NT2/D1 (cell line): Measurements from ENCODE around the gene LRRN1.

Experiments used
- SUZ12 ChIP-seq: IDR thresholded peaks from 2 replicates; pipeline ENCODE4 v1.6.1; 2011; ENCODE audit not compliant: insufficient read length, insufficient read depth; ENCODE audit errors: extremely low read depth
- YY1 ChIP-seq: IDR thresholded peaks from 2 replicates; pipeline ENCODE4 v1.6.1; 2011; ENCODE audit not compliant: insufficient read length, insufficient read depth
- ZNF274 ChIP-seq: IDR thresholded peaks from 2 replicates; pipeline ENCODE4 v1.6.1; 2011; ENCODE audit warnings: mild to moderate bottlenecking, low read depth, low read length

DNA sequence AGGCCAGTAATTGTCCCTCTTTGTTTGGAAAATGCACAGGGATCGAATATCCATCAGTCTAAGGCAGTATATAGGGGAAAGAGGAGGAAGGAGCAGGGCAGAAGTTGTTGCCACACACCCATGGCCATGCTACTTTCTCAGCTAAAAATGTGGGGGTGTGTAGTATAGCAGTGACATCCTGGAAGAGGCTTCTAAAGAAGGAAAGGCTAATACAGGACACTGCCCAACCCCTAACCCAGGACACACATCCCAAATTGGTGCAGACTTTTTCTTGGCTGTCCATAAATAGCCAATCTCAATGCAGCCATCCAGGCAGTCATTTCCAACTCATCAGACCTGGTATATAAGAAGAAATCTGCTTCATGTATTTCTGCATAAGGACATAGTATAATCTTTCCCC lies 33.1 kb upstream of the LRRN1 start:
- TF ChIP-seq SUZ12 (no peak), ZNF274 (no peak), YY1 (no peak)
